Hepatocyte (in vitro differentiated cells): ENCODE data around the gene H6PD.

ENCODE experiments used
- EZH2 ChIP-seq: fragments of 200-600 bp; sonication (generic); IDR thresholded peaks from 2 replicates; pipeline ENCODE4 v1.6.1; 2016; ENCODE audit warnings: antibody characterized with exemption, mild to moderate bottlenecking, borderline replicate concordance
- EZH2phosphoT487 ChIP-seq: fragments of 200-600 bp; sonication (generic); IDR thresholded peaks from one replicate; pipeline ENCODE4 v1.6.1; 2018; ENCODE audit warnings: antibody characterized with exemption, mild to moderate bottlenecking, low read depth, moderate library complexity; ENCODE audit not compliant: unreplicated experiment, severe bottlenecking

GRCh38 chr1:9238550-9238949, 4.0 kb downstream of the H6PD start:
- TF ChIP-seq EZH2phosphoT487 (no peak), EZH2 (no peak)
